Fibroblast of villous mesenchyme (primary cell): ENCODE measurements around the gene ADGRF1. TPM values are rescaled to one million over a fixed set of nuclear protein-coding genes. Genes with fewer than 3 reads are reported as not detected.

Experiments used
- DNase-seq: peaks from one replicate; pipeline ENCODE4 v3.0.0-alpha.2; 2010; ENCODE audit warnings: low read depth
- H3K4me3 ChIP-seq: 2 replicates; pipeline ENCODE4 v1.5.1; 2011; ENCODE audit warnings: low read depth, mild to moderate bottlenecking, low read length
- CTCF ChIP-seq: IDR thresholded peaks from 2 replicates; pipeline ENCODE4 v1.5.1; 2012; ENCODE audit warnings: low read depth, mild to moderate bottlenecking, low read length; ENCODE audit not compliant: insufficient read depth
- total RNA-seq: library from RNA; depleted of rRNA; stranded (reverse); fragments of >200 nt; gene quantifications from 2 replicates; pipeline ENCODE4 v1.2.3, GENCODE V29; 2012

The ADGRF1 gene
- total RNA-seq, 1 donor: under 0.01 TPM

- DNase-seq: no peak
- no peak for TF ChIP-seq CTCF
- H3K4me3 ChIP-seq: no peak overlapping the region
These were observed 80.9 kb downstream of the ADGRF1 start for GRCh38 chr6:46961232-46961631.

GRCh38 chr6:46959419-46959818 lies 82.7 kb downstream of the ADGRF1 start:
- no peak overlapping the region for H3K4me3 ChIP-seq
- DNase-seq: no peak
- TF ChIP-seq CTCF: no peak

- no peak for DNase-seq
- TF ChIP-seq CTCF: no peak
- no peak overlapping the region for H3K4me3 ChIP-seq
These were observed 85.7 kb downstream of the ADGRF1 start for GRCh38 chr6:46956409-46956808.

- H3K4me3 ChIP-seq: no peak overlapping the region
- no peak for TF ChIP-seq CTCF
- no peak for DNase-seq
These were observed 87.2 kb downstream of the ADGRF1 start for GRCh38 chr6:46954837-46955451.

GRCh38 chr6:46953921-46954320 lies 88.2 kb downstream of the ADGRF1 start:
- no peak for TF ChIP-seq CTCF
- H3K4me3 ChIP-seq: no peak overlapping the region
- DNase-seq: no peak

GRCh38 chr6:46949632-46950280 lies 92.4 kb downstream of the ADGRF1 start:
- no peak for DNase-seq
- H3K4me3 ChIP-seq: no peak overlapping the region
- no peak for TF ChIP-seq CTCF
